Activated naive CD8-positive, alpha-beta T cell treated with anti-CD3 and anti-CD28 coated beads, Interleukin-2, amount 50 U/mL, for 16 hours (primary cell): ENCODE data around the gene CCT7.

Experiments used
- DNase-seq: peaks from one replicate; pipeline ENCODE4 v3.0.0-alpha.2; 2020; ENCODE audit warnings: low read depth, low spot score

Gene CCT7

DNA sequence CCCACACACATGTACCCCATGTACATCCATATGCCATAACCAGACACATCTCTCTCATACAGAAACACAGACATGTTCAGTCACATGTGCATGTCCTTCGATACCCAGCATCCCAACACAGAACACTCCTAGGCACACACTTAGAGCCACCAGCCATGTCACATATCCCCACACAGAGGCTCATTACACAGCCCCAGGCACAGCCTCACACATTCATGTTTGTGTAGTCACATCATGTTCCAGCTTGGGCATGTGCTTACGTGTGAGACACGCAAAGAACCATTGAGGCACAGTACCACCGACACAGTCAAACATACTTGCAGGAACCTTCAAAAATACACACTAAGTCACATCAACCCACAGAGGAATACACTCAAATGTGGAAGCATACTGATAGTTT lies 32.9 kb downstream of the CCT7 start:
- DNase-seq: no peak

DNA sequence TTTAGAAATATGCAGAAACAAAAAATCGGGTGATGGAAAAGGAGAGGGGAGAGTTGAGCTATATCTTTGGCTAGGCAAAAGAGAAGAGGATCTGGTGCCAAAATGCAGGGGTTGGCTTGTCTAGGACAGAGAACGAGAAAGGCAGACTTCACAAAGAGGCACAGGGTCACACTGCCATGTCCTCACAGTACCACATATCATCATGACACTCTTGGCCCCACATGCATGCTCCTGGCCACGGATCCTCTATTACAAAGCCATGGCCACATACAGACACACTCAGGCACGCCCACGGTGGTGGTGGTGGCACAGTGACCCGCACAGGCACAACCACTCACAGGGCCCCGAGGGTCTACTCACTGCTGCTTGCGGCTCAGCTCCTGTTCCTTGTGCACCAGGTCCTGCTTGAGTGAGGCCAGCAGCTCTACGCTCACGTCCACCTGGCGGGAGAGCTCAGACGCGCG lies 34.3 kb downstream of the CCT7 start:
- no peak for DNase-seq

DNA sequence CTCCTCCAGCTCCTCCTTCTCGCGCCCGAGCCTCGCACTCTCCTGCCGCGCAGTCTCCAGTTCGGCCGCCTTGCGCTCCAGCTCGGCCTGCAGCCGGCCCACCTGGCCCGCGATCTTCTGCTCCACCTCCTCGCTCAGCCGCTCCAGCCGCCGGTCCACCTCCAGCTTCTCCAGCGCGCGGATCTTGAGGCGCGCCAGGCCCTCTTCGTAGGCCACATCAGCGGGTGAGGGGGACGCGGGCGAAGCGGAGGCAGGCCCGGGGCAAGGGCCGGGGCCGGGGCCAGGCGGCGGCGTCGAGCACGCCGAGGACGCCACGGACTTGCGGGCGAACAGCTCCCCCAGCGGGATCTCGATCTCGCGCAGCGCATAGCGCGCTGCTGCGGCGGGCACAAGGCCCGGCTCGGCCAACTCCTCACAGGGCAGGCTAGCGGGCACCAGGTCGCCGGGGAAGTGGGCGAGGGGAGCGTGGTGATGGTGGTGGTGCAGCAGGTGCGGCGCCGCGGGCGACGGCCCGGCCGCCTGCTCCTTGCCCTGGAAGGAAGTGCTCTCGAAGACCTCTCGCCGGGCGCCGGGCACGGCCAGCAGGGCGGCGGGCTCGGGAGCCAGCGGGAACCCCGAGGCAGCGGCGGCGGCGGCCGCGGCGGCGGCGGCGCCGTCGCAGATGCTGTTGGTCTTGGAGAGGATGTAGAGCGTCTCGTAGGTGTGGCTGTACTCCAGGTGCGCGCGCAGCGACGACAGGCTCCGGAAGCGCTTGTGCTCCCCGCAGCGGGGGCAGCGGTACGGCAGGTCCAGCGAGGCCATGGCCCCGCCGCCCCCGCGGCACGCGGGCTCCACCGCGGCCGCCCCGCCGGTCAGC lies 35.0 kb downstream of the CCT7 start:
- peak; percentile 30 for DNase-seq

DNA sequence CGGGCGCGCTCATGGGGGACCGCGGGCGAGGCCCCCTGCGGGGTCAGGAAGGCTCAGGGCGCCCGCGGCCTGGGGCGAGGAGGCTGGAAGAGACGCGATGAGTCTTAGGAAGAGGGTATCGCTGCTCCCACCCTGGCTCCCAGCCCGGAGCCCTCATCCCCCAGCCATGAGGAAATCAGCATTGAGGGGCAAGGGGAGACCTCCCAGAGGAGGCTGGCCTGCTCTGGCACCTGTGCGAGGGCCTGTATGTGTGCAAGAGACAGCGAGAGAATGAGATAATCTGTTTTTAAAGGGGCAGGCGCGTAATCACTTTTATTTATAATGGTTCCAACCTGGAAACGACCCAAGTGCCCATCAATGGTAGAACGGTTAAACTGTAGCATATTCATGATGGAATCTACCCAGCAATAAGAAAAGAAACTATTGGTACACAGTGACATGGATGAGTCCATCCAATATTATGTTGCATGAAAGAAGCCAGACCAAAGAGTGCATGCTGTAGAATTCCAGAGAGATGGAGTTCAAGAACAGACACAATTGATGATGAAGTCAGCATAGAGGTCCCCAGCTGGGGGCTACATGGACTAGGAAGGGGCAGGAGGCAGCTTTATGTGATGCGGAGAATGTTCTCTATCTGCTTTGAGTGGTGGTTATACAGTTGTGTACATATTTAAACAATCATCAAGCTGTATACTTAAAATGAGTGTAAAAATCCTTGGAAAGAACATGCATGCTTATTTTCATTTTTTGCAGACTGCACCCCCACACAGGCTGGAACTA lies 35.8 kb downstream of the CCT7 start:
- DNase-seq: no peak

DNA sequence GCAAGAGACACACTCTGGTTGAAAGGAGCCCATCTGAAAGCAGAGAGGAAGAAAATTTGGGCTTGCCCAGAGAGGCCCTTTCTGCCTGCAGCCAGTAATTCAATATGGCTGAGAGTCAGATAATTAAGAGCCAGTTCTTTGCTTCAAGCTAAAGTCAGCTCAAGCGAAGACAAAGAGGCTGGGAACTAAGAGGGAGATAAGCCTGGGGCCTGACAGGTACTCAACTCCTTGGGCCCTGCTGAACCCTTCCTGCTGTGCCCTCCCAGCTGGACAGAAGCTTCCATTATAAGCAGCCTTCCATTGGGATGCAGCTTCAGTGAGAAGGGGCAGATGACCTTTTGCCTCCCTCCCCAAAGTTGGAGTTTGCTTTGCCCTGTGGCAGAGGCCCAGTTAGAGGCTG lies 38.2 kb downstream of the CCT7 start:
- no peak for DNase-seq

DNA sequence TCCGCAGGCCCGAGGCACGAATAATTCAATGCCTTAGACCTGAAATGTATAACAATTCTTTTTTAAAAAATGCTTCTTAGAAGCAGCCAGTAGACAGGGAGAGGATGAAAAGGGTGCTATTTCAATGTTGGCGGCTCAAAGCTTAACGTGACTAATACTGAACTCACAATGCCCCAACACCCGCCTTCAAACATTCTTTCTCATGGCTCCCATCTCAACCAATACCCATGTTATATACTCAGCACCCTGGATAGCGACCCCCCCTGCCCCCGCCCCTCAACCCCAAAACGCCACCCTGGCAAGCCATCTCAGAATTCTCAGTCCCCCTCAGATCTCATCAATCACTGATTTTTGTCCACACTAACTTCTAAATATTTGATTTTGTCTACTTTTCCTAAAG lies 45.7 kb downstream of the CCT7 start:
- no peak for DNase-seq

DNA sequence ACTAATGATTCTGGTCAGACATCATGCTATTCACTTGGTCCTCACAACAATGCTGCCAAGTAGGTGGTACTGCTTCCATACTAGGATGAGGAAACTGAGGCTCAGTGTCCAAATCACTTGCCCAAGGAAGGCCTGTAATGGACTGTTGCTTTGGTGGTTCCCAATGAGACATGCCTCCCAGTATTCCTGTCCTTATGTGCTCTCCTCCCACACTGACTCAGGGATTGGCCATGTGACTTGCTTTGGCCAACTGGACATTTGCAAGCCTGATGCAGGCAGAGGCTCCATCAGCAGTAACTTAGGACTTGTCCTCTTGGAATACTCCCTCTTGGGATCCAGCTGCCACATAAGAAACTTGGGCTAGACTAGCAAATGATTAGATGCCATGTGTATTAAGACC lies 47.1 kb downstream of the CCT7 start:
- no peak for DNase-seq

DNA sequence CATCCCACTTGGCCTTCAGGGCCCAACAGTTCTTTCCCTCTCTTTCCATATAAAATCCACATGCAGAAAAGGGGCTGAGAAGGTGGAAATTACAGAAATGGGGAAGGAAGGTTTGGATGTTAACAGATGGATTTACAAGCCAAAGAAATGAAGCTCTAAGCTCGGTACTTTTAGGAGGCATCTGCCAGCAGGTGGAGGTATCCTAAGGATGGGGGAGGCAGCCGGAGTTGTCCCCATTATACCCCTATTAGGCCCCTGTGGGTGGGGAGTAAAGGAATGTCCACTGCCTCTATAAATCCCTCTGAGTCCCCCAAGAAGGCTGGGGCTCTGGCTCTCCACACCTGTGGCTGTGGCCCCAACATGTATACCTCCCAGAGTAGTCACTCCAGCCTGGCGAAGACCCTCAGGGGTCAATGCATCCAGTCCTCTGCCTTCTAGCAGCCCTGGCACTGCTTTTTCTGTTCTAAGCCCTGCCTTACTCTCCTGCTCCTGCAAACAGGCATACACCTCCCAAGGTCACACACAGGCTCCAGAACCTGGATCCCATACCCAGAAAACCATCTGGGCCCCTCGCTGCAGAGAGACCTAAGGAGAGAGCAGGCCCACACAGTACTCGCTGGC lies 48.9 kb downstream of the CCT7 start:
- no peak for DNase-seq

DNA sequence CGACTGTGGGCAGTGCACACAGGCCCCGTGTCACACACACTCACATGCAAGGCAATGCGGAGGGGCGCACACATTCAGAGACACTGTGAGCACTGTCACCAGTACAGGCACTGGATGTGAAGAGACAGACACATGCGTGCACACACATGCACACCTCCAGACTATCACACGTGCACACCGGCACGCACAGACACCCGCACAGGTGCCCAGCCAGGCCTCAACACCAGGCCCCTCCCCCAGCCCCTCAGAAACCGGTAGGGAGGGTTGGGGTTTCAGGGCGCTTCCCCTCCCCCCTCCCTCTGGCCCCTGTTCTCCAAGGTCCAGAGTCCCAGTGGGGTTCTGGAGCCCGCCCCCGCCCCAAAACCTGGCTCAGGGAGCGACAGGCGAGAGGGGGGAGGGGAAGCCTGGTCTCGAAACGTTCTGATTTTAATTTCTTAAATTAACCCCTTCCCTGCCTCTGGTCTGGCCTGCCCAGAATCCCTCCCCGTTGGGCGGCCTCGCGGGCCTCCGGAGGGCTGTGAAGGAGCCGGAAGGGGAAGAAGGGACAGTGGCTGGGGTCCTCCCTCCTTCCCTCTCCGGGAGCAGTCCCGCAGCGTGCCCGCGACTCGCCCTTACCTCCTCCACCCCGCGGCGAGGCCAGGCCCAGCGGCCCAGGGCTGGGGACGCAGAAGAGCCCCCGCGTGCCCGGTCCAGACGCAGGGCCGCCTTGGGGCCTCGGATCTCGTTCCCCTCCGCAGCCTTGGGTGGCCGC lies 49.6 kb downstream of the CCT7 start:
- DNase-seq: no peak

DNA sequence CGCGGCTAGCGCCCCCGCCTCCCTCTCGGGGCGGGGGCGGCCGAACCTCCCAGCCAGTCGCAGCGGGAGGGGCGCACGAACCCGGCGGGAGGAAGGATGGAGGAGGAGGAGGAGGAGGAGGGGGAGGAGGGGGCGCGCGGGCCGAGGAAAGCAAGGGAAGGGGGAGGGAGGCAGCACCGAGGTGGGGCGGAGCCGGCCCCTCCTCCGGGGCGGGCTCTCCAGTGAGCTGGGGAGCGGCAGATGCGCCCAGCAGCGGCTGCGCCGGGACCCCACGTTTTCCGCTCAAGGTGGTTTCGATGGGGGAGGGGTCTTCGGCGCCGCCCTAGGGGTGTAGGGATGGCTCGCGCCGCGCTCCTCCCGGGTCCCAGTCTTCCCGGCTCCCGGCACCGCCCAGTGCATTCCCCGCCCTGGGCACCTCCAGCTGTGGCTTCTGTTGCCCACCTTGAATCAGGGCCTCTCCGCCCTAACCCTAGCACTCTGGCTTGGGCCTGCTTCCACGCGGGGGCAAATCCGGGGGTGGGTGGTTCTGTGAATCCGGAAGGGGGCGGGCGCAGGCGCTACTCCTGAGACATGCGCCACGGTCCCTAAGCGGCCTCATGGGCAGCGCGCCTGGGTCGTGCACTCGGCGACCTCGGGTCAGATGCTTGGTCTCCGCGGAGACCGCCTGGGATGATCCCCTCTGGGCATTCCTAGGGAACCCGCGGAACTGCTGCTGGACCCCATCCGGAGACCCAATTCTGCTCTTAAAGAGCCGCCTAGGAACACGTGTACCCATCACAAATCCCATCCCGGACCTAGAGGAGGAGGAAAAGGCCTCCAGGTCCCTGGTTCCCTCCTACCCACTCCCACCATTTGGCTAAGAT lies 50.4 kb downstream of the CCT7 start, which contains the start of gene FBXO41:
Gene FBXO41, minus strand, starts transcription at position 183 of the 863 bp plus-strand sequence. CDS start 14,848 bp downstream, outside the sequence.
- DNase-seq: peak; percentile 67

DNA sequence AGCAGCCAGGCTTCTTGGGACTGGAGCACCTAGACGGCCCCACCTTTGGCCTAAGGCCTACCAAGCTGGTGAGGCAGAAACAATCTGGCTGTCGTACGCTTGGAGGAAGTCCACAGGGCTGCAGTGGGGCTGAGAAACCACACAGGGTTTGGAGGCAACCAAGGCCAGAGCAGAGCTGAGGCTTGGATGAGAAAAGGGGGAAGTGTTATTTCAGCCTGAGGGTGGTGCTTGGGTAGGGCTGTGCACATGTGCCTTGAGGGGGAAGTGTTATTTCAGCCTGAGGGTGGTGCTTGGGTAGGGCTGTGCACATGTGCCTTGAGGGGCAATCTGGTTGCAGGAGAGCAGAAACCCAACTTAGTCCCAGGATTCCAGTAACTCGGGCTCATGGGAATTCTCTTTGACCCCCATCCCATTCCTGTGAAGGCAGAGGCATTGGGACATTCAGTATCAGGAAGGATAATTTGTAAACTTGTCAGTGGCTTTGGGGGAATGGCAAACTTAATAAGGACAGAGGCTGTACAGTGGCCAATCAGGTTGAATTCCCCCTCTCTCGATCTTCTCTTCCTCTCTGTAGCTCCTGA lies 51.1 kb downstream of the CCT7 start:
- no peak for DNase-seq

DNA sequence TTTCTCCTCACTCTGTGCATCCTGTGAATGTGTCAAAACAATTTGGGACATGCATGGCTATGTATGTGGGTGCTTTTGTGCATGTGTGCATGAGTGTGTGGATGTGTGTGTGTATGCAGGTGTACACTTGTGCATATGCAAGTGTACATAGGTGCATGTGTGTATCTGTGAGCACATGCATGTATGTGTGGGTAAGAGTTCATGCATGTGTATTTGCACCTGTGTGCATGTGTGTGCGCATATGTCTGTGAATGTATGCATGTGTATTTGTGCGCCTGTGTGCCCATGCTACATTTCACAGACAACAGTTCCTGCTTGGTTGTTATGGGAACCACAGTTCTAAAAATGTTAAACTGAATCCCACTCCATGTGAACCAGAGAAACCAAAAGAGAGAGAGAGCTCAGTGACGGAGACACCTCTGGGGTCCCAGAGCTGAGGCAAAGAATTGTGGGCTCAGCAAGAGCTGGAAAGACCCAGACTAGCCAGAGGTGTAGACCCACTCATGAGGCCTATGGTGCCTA lies 52.1 kb downstream of the CCT7 start:
- DNase-seq: no peak

DNA sequence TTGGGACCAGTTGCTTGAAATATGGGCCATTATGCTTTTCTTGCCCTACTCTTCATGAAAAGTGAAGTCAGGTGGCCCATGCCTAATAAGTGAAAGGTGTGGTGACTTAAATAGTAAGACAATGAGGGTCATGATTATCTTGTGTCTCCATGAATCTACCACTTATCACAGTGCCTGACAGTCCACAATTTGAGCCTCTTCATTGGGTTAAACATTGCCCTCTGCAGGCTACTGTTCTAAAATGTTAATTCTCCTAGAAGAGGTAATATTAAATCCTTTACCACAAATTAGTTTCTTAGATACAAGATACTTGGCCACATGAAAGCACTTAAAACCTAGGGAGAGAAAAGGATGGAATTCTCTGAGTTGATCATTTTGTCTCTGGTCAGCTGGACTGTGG lies 55.2 kb downstream of the CCT7 start:
- DNase-seq: no peak

DNA sequence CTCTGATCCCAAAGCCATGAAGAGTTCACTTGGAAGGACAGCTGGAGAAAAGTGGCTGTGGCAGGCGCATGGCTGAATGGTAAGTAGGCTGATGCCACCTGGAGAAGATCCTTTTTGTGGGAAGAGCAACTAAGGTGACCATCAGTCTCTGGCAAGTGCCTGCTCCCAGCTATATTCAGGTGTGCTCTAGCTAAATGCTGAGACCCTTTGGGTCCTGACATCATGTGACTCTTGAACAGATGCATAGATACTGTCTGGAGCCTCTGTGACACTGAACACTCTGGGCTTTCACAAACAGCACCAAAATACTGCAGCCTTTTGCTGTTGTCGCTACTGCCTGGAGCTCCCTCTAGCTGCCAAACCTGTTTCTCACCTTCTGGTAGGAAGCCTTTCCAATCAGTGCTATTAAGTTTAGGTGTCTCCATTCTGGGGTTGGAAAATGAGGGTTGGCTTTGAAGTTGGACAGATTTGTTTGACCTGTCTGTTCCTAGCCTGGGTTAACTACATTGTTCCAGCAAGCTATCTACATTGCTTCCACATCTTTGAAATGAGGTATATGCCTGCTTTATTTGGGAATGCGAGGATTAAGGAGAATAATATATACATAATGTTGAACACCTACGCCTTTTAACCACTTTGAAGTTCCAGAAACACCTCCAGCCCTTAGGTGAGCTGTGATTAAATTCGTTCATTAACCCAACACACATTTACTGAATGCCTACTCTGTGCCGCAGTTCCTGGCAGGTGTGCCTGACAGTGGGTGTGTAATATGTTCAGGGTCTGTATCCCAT lies 56.1 kb downstream of the CCT7 start:
- DNase-seq: no peak

DNA sequence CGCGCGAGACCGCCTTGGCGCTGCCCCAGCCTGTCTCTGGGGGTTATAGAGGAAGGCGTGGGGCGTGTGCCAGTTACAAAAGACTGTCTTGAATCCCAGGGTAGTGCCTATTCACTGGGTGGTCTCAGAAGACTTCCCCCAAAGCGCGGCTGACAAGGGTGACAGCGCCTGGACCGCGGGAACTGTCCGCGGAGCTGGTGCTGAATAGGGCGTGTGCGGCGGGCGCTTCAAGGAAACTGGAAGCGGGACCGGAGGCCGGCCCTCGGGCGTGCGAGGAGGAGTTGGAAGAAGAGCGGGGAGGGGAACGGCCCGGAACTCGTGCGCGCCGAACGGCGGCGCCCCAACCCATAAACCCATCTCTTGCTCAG lies 57.0 kb downstream of the CCT7 start:
- no peak for DNase-seq

DNA sequence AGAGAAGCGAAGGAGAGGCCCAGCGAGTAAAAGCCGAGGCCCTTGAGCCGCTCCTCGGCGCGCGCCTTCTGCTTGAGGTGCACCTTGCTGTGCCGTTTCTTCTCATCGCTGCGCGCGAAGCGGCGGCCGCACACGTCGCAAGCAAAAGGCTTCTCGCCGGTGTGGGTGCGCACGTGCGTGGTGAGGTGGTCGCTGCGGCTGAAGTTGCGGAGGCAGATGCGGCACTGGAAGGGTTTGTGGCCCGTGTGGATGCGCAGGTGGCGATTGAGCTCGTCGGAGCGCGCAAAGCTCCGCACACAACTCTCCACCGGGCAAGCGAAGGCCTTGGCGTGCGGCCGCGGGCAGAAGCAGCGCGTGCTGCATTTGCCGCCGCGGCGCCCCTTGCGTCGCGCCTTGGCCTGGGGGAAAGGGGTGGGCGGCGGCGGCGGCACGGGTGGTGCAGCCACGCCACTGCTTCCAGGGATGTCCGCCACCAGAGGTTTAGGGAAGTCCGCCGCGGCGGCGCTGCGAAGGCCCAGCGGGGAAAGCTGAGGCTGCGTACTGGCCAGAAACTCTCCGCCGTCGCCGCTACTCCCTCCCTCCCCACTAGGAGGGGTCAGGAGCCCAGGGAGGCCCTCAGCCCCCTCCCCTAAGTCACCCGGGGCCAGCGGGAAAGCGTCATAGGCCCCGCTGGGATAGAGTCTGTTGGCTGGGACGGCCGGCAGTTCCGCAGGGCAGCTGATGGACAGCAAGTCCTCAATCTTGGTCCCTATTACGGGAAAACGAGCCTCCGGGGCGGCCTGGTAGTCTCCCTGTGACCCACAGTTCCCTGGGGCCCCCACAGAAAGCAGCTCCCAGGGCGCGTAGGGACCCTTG lies 57.6 kb downstream of the CCT7 start:
- no peak for DNase-seq

DNA sequence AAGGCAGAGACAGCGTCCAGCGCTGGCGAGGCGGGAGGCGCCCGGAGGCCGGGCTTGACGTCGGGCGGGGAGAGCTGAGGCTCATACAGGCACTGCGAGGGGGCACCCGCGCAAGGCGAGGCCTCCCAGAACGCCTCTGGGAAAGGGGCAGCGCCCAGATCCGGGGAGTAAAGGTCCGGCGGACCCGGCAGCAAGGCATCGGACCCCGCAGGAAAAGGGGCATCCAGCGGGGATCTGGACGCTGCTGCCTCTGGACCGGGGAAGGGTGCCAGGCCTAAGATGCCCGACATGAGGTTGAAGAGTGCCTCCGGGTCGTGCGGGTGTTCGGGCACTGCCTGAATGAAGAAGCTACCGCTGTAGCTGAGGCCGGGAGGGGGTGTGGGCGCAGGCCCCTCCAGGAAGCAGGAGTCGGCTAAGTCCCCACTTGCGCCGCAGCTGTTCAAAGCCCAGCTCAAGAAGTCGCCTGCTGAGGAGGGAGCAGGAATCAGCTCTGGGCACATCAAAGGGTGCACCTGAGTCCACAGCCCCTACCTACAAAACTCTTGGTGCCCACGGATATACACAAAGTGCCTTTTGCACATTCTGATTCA lies 58.3 kb downstream of the CCT7 start:
- no peak for DNase-seq
